Activated CD4-positive, alpha-beta T cell treated with anti-CD3 and anti-CD28 coated beads, Interleukin-2, amount 50 U/mL, for 24 hours (primary cell): ENCODE data around the gene TBXA2R.
A peak's percentile ranks its signal among the peaks of the same experiment; 100 is the strongest.
"Not testable (repeated sequence)": the region's sequence is repeated elsewhere in the genome, so short reads cannot be mapped to it uniquely, and the experiment has no call there.

Source experiments
- DNase-seq, 2 donors: peaks; one replicate each; pipeline ENCODE4 v3.0.0-alpha.2; 2020; ENCODE audit warnings: low read depth in 1 of 2, low spot score in 1 of 2

Gene TBXA2R

DNA sequence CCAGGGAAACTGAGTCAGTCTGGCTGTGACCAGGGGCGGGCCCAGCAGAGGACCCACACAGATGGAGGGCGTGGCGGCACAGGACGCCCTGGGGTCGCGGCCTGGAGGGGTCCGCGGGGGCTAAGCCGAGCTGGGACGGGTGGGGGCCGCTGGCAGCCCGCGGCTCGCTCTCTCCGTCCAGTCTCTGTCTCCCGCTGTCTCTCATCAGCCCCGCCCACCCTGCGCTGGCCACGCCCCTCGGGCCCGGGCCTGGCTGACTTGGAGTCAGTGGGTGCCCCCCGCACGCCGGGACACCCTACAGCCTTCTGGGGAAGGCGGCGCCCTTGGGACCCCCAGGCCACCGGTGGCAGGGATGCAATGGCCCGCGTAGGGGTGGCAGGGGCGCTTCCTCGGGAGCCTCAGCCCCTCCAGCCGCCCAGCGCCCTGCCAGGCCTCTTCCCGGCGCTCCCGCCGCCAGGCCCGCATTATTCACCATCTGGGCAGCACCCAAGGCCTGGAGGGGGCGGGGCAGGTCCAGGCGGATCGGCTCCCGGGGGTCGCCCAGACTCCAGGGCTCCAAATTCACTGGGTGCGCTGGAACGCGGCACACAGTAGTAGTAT, at the start of gene TBXA2R:
TBXA2R (minus strand) TSS at position 186 of the 600 bp plus-strand sequence. CDS start 6,241 bp downstream, outside the sequence.
- peak in 1 of 2 donors; percentile 32 for DNase-seq

DNA sequence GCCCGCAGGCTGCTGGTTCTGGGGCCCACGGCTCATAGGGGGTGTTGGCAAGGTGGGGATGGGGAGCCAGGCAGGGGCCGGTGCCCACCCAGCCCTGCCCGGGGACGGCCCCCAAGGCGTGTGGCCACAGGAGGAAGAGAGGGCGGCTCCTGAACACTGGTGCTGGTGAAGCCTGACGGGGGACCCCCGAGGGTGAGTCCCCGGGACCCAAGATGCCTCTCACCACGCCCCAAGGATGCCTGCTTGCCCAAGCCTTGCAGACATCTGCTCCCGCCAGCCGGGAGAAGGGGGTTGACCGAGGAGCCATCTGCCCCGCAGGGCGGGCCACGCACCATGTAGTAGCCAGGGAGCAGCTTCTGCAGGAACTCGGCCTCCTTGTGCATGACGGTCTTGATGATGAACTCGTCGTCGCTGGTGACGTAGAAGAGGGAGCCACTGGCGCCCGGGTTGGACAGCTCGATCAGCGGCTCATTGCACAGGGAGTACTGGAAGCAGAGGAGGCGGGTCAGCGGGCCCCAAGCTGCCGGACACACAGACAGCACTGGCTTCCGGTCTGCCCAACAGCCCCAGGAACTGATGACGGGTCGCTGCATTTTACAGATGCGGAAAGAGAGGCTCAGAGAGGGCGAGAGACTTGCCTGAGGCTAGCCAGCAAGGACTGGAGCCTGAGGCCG, 49.5 kb upstream of the TBXA2R start:
- DNase-seq, result no peak

DNA sequence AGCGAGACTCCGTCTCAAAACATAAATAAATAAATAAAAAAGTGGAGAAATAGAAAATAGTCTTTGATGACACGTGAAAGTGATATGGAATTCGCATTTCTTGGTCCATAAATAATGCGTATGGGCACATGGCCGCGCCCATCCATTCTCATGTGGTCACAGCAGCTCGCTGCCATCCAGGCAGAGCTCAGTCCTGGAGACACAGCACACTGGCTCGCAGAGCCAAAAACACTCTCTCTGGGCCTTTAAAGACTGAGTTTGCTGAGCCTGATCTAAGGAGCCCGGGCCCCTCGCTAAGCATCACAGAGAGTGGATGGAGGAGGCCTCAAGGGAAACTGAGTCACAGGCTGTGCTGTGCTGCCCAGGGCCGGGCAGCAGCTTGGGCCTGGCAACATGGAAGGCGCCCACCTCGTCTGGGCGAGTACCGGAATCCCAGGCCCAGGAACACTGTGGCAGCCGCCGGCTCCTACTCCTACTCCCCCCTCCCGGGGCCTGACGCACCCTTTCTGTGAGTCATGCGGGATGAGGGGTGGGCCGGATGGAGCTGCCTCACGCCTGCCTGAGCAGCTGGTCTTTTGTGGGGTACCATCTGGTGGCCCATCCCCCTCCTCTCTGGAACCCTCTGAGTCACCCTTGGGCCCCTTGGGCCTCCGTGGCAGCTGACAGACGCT, 48.9 kb upstream of the TBXA2R start:
- no peak for DNase-seq

DNA sequence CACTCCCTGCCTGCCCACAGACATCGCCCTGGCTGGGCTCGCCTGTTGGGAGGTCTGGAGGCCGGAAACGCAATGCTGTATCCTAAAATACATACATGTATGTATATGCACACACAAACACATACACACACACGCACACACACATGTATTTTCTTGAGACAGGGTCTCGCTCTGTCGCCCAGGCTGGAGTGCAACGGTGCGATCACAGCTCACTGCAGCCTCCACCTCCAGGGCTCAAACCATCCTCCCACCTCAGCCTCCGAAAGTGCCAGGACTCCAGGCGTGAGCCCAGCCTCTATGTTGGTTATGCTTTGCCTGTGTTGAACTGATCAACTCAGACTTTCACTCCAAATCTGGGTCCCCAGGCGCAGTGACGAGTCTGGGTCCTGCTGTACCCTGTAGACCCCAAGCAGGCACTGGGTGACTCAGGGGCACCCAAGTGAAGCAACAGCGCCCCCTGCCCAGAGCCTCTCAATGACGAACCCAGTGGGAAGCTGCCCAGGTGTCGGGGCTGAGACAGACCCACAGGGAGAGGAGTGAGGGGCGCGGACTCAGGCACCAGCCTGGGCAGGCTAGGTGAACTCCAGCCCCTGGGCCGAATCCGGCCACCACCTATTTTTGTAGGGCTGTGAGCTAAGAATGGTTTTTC, 47.3 kb upstream of the TBXA2R start:
- DNase-seq, result no peak

DNA sequence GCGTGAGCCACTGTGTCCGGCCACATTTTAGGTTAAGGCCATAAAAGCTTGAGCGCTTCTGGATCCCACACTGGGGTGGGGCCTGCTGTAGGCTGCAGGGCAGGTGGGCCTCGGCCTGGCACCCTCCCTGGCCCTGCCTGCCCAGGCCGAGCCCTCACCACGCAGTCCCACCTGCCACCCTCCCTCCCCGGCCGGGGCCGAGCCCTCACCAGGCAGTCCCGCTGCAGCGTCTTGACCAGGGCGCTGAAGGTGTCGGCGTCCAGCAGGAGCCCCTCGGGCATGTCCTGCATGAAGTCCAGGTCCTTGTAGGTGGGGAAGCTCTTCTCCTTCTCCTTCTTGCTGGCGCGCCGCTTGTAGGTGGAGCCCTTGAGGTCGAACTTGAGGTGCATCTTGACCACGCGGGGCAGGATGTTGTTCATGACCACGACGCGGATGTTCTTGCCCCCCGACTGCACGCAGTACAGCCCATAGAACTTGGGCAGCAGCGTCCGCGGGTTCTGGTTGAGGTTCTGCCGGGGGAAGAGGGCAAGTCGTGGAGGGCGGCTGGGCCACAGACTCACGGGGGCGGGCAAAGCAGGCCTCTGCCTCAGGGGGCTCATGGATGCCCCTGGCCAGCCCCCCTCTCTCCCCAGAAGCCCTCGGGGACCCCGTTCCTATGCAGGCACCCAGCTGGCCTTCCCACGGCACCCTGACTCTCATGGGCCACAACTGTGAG, 46.6 kb upstream of the TBXA2R start:
- DNase-seq, result no peak

DNA sequence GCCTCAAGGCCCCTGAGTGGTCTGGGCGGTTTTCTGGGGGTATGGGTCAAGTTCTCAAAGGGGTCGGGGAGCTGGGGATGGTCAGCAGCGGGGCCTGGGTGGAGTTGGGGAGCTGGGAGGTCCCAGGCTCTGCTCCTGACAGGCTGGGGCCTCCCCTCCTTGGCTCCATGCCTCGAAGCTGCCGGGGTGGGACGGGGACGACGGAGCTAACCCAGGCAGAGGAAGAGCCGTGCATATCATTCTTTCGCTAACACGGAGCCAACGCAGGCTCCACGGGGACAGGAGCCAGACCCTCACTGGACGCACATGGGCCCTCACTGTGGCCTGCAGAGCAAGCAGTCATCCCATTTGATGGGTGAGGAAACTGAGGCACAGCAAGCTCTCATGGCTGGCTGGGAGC, 45.7 kb upstream of the TBXA2R start:
- DNase-seq, result no peak

DNA sequence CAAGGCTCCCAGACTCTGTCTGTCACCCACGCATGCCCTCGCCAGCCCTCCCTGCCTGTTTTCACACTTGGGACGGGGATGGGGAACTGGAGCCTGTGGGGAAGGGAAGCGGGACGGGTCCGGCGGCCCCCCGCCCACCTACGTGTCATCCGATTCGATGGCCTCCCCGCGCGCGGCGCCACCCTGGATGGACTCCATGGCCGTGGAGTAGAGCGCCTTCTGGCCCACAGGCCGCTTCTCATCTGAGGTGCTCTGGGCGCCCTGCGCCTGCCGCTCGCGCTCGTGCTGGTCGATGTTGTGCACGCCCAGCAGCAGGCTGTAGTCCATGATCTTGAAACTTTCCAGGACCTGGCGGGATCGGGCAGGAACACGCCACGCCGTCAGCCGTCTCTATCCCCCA, 45.0 kb upstream of the TBXA2R start:
- DNase-seq, result no peak

DNA sequence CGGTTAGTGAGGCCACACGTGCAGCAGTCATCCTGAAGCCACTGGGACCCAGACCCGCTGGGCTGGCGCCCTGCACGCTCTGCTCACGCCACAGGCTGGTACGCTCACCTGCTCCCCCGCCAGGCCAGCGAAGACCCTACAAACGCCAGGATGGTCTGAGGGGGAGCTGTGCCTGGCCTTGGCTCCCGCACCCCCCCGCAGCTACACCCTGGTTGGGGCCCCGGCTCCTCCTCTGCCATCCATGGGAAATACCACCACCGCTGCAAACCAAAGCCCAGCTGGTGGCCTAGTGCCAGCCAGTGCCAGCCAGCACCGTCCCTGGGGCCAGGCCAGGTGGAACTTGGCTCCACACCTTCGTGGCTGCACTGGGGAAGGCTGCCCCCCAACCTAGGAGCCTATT, 43.2 kb upstream of the TBXA2R start:
- DNase-seq, result no peak

DNA sequence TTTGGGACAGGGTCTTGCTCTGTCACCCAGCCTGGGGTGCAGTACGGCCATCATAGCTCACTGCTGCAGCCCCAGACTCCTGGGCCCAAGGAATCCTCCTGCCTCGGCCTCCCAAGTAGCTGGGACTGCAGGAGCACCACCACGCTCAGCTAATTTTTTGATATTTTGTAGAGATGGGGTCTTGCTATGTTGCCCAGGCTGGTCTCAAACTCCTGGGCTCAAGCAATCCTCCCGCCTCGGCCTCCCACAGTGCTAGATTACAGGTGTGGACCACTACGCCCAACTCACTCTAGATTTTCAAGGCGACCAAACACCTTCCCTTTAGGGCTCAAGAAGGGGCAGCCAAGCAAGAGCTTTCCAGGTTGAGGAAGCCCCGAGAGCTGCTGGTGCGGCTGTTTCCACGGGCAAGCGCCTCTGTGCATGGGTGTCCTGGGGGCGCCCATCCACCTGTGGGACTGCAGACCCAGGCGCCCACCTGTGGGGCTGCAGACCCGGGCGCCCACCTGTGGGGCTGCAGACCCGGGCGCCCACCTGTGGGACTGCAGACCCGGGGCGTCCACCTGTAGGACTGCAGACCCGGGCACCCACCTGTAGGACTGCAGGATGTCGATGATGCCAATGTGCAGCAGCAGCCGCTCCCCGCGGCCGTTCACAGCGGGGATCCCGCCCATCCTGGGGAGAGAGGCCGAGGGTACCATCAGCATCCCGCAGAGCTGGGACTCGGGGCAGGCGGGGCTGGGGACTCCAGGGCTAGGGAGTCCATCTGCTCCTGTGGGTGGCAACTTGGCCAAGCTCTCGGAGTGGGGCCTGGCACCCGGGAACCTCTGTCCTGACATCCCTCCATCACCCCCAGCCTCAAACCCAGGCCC, 41.6 kb upstream of the TBXA2R start:
- DNase-seq, result no peak

DNA sequence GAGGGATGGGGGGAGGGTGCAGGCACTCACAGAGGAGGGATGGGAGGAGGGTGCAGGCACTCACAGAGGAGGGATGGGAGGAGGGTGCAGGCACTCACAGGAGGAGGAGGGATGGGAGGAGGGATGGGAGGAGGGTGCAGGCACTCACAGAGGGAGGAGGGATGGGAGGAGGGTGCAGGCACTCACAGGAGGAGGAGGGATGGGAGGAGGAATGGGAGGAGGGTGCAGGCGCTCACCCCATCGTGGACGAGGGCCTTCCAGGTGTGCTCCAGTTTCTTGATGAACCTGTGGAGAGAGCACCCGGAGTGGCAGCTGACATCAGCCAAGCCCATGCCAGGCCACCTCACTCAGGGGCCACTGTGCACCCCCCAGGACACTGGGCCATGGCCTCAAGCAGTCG, 40.4 kb upstream of the TBXA2R start:
- not testable (repeated sequence) for DNase-seq

DNA sequence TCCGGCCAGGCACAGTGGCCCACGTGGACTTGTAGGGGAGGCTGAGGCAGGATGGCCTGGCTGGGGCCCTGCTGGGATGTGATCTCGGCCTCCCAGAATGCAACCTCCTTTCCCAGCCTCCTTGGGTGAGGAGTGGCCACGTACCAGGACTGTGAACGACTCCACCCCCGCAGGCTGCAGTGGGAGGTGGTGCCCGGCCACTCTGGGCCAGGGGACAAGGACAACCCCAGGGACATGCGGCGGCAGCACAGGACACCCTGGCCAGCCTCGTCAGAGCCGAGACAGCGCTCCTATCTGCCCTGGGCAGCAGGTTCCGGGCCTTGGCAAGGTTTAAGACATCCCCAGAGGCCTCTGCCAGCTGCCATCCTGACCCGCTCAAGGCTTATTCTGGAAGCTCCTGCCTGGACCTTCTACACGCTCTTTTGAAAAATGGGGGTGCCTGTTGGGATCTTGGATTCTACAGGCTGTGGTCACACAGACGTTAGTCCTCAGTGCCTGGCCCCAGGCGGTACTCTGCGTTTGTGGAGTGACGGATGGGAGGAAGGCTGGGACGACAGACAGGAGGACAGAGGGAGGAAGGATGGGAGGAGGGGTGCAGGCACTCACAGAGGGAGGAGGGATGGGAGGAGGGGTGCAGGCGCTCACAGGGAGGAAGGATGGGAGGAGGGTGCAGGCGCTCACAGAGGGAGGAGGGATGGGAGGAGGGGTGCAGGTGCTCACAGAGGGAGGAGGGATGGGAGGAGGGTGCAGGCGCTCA, 39.8 kb upstream of the TBXA2R start:
- no peak for DNase-seq

DNA sequence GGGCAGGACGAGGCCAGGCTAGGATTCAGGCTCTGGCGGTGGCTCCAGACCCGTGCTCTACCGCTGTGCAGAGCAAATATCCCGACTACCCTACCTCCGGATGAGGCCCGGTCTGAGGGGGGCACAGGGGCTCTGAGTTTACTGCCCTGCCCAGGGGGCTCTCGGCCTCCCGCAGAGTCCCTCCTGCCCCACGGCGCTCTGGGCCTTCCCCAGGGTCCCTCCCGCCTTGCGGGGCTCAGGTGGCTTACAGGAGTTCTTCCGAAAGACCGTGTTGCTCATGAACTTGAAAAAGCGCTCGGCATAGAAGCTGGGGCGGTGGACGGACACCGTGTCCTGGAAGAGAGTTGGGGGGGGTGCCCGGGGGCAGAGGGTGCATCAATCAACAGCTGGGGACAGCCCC, 39.1 kb upstream of the TBXA2R start:
- no peak for DNase-seq

DNA sequence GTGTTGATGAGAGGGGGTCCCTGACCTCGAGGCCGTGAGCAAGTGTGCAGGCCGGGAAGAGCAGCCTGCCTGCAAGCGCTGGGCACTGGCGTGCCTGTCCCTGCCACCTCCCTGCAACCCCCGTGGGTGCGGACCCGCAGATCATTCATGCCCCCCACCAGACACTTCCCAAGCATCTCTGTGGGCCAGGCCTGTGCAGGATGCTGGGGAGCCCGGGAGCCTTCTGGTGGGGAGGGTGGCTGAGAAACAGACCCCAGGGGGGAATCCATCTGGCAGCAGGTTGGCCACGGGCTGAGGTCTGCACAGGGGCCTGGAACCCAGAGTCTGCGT, 38.4 kb upstream of the TBXA2R start:
- DNase-seq, result no peak

DNA sequence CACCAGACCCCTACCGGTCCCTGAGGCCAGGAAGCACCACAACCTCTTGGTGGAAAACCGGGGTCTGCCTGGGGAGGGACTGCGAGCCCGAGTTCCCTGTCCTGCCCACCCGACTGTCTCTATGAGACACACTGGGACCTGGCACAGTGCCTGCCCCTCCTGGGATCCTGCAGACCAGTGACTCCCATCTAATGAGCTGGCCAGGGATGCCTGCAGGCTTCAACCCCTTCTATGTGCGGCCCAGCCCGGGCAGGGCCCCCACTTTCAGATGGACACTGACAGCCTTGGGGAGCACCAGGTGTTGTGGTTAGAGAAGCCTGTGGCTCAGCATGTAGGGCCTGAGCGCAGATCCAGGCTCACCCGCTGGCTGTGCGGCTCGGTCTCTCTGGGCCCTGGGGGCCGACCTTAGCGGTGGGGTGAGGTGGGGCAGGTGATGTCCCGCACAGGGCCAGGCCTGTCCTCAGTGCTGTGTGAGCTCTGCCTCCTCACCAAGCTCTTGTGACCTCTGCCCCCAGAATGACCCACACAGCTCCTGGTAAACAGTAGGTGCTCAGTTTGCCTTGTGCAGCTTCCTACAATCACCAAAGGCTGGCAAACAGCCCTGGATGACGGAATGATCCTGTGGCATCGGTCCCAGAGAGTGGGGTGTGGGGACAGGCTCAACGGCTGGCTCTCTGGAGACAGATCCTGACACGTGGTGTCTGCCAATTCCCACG, 37.8 kb upstream of the TBXA2R start:
- no peak for DNase-seq

DNA sequence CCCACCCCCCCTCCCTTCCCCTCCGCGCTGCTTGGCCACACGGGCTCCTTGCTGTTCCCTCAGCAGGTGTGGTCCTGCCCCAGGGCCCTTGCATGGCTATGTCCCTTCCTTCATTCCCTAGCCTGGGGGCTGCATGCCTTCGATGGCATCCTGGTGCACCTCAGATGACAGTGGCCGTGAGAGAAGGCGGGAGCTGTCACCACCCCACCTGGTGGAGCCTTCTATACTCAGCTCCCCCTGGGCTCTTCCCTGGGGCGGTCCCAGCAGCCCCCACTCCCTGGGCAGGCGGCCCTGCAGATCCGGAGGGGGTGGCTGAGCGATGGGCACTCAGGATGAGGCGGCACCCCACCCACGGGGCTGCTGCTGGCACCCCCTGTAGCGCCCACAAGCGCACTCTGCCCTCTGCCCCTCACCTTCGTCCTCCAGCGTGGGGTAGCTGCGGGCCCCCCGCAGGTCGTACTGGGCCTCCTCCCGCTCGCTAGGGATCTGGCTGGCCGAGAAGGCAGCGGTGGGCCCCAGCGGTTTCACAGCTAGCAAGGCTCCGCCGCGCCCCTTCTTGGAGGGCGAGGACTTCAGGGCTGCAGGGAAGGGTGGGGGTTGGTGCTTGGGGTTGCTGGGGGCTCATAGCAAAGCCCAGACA, 37.1 kb upstream of the TBXA2R start:
- DNase-seq, result no peak

DNA sequence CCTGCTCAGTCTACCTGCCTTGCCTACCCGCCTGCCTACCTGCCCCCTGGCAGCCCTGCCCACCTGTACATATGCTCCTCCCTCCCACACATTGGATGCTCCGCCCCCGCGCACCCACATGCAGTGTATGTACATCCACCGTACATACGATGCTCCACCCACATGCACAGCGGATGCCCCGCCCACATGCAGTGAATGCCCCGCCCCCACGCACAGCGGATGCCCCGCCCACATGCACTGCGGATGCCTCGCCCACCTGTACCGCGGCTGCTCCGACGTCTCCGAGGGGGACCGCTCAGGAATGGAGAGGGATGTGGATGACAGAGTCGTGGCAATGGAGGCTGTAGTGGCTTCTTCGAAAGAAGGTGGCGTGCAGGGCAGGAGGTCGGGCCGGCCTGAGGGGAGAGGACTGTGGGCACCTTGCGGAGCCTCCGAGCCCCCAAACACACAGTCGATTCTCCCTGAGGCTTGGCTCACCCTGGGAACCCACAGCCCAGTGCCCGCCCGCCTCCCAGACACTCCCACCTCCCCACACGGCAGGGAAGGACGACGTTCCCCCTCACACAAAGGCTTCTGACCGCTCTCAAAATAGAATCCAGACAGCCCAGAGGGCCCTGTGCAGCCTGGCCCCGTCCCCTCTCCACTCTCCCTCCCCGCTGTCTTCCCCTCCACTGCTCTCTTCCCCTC, 36.5 kb upstream of the TBXA2R start:
- no peak for DNase-seq

DNA sequence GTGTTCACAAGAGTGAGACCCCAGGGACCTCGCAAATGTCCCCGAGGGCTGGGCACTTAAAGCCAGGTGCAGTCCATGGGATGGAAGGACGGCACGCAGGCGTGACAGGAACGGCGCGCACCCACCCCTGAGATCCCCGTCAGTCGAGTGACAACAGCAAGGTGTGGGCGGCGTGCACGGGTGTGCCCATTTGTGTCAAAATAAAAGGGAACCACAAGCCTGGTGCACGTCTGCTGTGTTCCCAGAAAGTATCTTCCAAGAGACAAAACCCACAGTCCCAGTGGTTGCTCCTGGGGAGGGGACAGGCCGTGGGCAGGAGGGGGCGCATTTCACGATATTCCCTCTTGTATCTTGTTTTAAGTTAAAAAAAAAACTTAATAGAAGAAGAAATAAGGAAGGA, 35.6 kb upstream of the TBXA2R start:
- DNase-seq, result no peak
